CD14-positive monocyte (primary cell): ENCODE data around the gene CLUH. TPM values are rescaled to one million over a fixed set of nuclear protein-coding genes. Genes with fewer than 3 reads are reported as not detected.

Source experiments
- DNase-seq, 3 donors: peaks; one replicate each; pipeline ENCODE4 v3.0.0-alpha.2; 2011 to 2022
- H2AFZ ChIP-seq: 2 replicates; pipeline ENCODE4 v1.6.0; 2012; ENCODE audit warnings: mild to moderate bottlenecking, low read depth, low read length, inconsistent platforms; ENCODE audit not compliant: insufficient read depth, poor library complexity, severe bottlenecking
- H3K27ac ChIP-seq, 2 donors: 1 replicate in 1 of 2; 2 replicates in 1 of 2; pipeline ENCODE4 v1.5.1; 2012 to 2013; ENCODE audit warnings: low read length in 2 of 2, control low read depth in 1 of 2, inconsistent platforms in 1 of 2, low read depth in 1 of 2, mild to moderate bottlenecking in 1 of 2
- H3K27me3 ChIP-seq, 2 donors: one replicate each; pipeline versions ENCODE4 v1.6.0 to v1.6.1; 2011 to 2013; ENCODE audit warnings: low read length in 2 of 2; ENCODE audit not compliant: control insufficient read depth in 2 of 2, insufficient read depth in 2 of 2
- H3K36me3 ChIP-seq, 2 donors: replicated peaks in 1 of 2; 1 replicate in 1 of 2; 2 replicates in 1 of 2; pipeline versions ENCODE4 v1.5.1 to v1.6.1; 2012 to 2013; ENCODE audit warnings: low read length in 2 of 2, control low read depth in 1 of 2, inconsistent platforms in 1 of 2, mild to moderate bottlenecking in 1 of 2; ENCODE audit not compliant: insufficient read depth in 2 of 2, control insufficient read depth in 1 of 2
- H3K4me1 ChIP-seq, 2 donors: 1 replicate in 1 of 2; 2 replicates in 1 of 2; pipeline versions ENCODE4 v1.5.1 to v1.6.1; 2012 to 2013; ENCODE audit warnings: low read length in 2 of 2, control low read depth in 1 of 2, inconsistent platforms in 1 of 2, mild to moderate bottlenecking in 1 of 2, moderate library complexity in 1 of 2; ENCODE audit not compliant: insufficient read depth in 2 of 2, control insufficient read depth in 1 of 2
- H3K4me2 ChIP-seq: replicated peaks from 2 replicates; pipeline ENCODE3; 2012; ENCODE audit warnings: low read length, moderate library complexity, mild to moderate bottlenecking; ENCODE audit not compliant: poor library complexity, severe bottlenecking; ENCODE audit errors: extremely low read depth
- H3K4me3 ChIP-seq, 3 experiments: fragments of 200-600 bp in 1 of 3; sonication (generic) in 1 of 3; replicated peaks in 1 of 3; 1 replicate in 2 of 3; 2 replicates in 1 of 3; pipeline ENCODE4 v1.5.1; 2011 to 2013; ENCODE audit warnings: low read length in 3 of 3, mild to moderate bottlenecking in 3 of 3, control low read depth in 2 of 3, low read depth in 2 of 3, inconsistent platforms in 1 of 3, moderate library complexity in 1 of 3
- H3K79me2 ChIP-seq: 2 replicates; pipeline ENCODE4 v1.6.0; 2012; ENCODE audit warnings: mild to moderate bottlenecking, control low read depth, inconsistent platforms, low read length, moderate library complexity; ENCODE audit not compliant: insufficient read depth
- H3K9ac ChIP-seq: 2 replicates; pipeline ENCODE4 v1.6.0; 2017; ENCODE audit warnings: low read length, mild to moderate bottlenecking; ENCODE audit not compliant: insufficient read depth, poor library complexity, severe bottlenecking
- H3K9me3 ChIP-seq, 2 donors: replicated peaks in 1 of 2; 1 replicate in 1 of 2; 2 replicates in 1 of 2; pipeline versions ENCODE4 v1.5.1 to v1.6.1; 2012 to 2013; ENCODE audit warnings: low read length in 2 of 2, control low read depth in 1 of 2; ENCODE audit not compliant: control insufficient read depth in 1 of 2, insufficient read depth in 1 of 2
- H4K20me1 ChIP-seq: 2 replicates; pipeline ENCODE4 v1.6.0; 2012; ENCODE audit warnings: mild to moderate bottlenecking, low read length, control low read depth, moderate library complexity; ENCODE audit not compliant: insufficient read depth
- H3K27ac Mint-ChIP-seq, 7 donors: one replicate each; pipeline ENCODE4 v1.8.0; 2020; ENCODE audit warnings: mild to moderate bottlenecking in 7 of 7, mixed read lengths in 7 of 7, moderate library complexity in 6 of 7, inconsistent platforms in 2 of 7
- H3K27me3 Mint-ChIP-seq, 3 donors: one replicate each; pipeline ENCODE4 v1.8.0; 2021 to 2022; ENCODE audit warnings: low read depth in 3 of 3, mild to moderate bottlenecking in 3 of 3, mixed read lengths in 3 of 3, moderate library complexity in 3 of 3, inconsistent platforms in 1 of 3
- H3K36me3 Mint-ChIP-seq, 2 donors: one replicate each; pipeline ENCODE4 v1.8.0; 2020; ENCODE audit warnings: mixed read lengths in 2 of 2, inconsistent platforms in 1 of 2, mild to moderate bottlenecking in 1 of 2
- H3K4me1 Mint-ChIP-seq: one replicate; pipeline ENCODE4 v1.8.0; 2020; ENCODE audit warnings: mild to moderate bottlenecking, mixed read lengths
- H3K4me3 Mint-ChIP-seq, 2 donors: one replicate each; pipeline ENCODE4 v1.8.0; 2020; ENCODE audit warnings: mild to moderate bottlenecking in 2 of 2, mixed read lengths in 2 of 2, moderate library complexity in 1 of 2
- H3K9me3 Mint-ChIP-seq, 7 donors: one replicate each; pipeline ENCODE4 v1.8.0; 2020 to 2022; ENCODE audit warnings: mixed read lengths in 7 of 7, mild to moderate bottlenecking in 6 of 7, moderate library complexity in 6 of 7, inconsistent platforms in 2 of 7
- CTCF ChIP-seq: fragments of 200-600 bp; IDR thresholded peaks from one replicate; pipeline ENCODE4 v1.8.0; 2022; ENCODE audit warnings: antibody characterized with exemption, mild to moderate bottlenecking
- WGBS: methylation state at CpG from one replicate; pipeline ENCODE4 v1.1.5; 2013; ENCODE audit warnings: missing lambda C conversion rate; ENCODE audit not compliant: insufficient coverage; 5-methylcytosine and 5-hydroxymethylcytosine counted together
- intact Hi-C, 2 donors: fragments of 100-400 bp; cut with micrococcal nuclease; formaldehyde crosslinking; loops; one replicate each; pipeline versions ENCODE4 v1.15.0 to v1.15.1; 2023
- polyA plus RNA-seq, 3 donors: library from polyadenylated mRNA; depleted of rRNA in 1 of 3; unstranded in 2 of 3; stranded (reverse) in 1 of 3; fragments of 300-500 nt in 2 of 3; fragments of >200 nt in 1 of 3; fragmentation: Illumina TruSeq in 2 of 3; gene quantifications; 1 replicate in 2 of 3; 2 replicates in 1 of 3; pipeline ENCODE4 v1.2.3, GENCODE V29; 2012 to 2021

Gene CLUH
- polyA plus RNA-seq, 3 donors: 1.6 to 26.2 (median 4.2) TPM

GRCh38 chr17:2713881-2714280, 2.3 kb upstream of the CLUH start:
- Histone ChIP-seq H3K79me2 (peaks cover 36% of the 10 kb centered on the region), H3K36me3 (no peaks in the 10 kb centered on the region), H3K4me3 (no peak overlapping the region), H3K9me3 (no peaks in the 10 kb centered on the region), H3K9ac (no peak overlapping the region), H3K27ac (no peak overlapping the region), H3K27me3 (no peaks in the 10 kb centered on the region), H3K4me1 (peaks cover 36 to 45% of the 10 kb centered on the region in 2 donors), H4K20me1 (peaks cover 22% of the 10 kb centered on the region), H2AFZ (no peak overlapping the region), H3K4me2 (no peak overlapping the region)
- H3K4me3 Mint-ChIP-seq: no peak overlapping the region
- H3K27ac Mint-ChIP-seq: no peak overlapping the region
- peaks cover 37% of the 10 kb centered on the region for H3K4me1 Mint-ChIP-seq
- peaks cover 0 to 2% (median 0%) of the 10 kb centered on the region in 3 donors for H3K27me3 Mint-ChIP-seq
- no peaks in the 10 kb centered on the region for H3K9me3 Mint-ChIP-seq
- no peak for DNase-seq
- TF ChIP-seq CTCF: no peak
- peaks cover 0 to 3% of the 10 kb centered on the region in 2 donors for H3K36me3 Mint-ChIP-seq
- 42% methylated on average over 1 of the region's 9 CpGs for WGBS
- intact Hi-C loops: no loop called here

GRCh38 chr17:2712300-2713043, 908 bp upstream of the CLUH start:
- Histone ChIP-seq H4K20me1 (peaks cover 36% of the 10 kb centered on the region), H3K4me2 (peak overlapping the region; percentile 96)

More at GRCh38 chr17:2712300-2713043, 908 bp upstream of the CLUH start:
- TF ChIP-seq CTCF: no peak
- Histone ChIP-seq H3K36me3 (no peaks in the 10 kb centered on the region), H3K9me3 (no peaks in the 10 kb centered on the region), H3K4me3 (peak overlapping the region; percentile 51 to 94 (median 61)), H3K27ac (peak overlapping the region; percentile 41 to 89), H3K9ac (peak overlapping the region; percentile 74), H3K4me1 (peaks cover 36 to 48% of the 10 kb centered on the region in 2 donors), H3K27me3 (no peaks in the 10 kb centered on the region), H2AFZ (peak overlapping the region; percentile 100), H3K79me2 (peaks cover 50% of the 10 kb centered on the region)
- Mint-ChIP-seq H3K27ac (peak overlapping the region; percentile 86 to 91 (median 89)), H3K36me3 (peaks cover 0 to 3% of the 10 kb centered on the region in 2 donors), H3K27me3 (no peaks in the 10 kb centered on the region), H3K4me3 (peak overlapping the region; percentile 85 to 91), H3K9me3 (no peaks in the 10 kb centered on the region), H3K4me1 (peaks cover 44% of the 10 kb centered on the region)
- no peak for DNase-seq
- 60% methylated on average over 30 of the region's 36 CpGs for WGBS
- intact Hi-C loops: no loop called here
